ENCODE results near the gene ROPN1.
A peak's percentile ranks its signal among the peaks of the same experiment; 100 is the strongest.
"Not testable (repeated sequence)": the region's sequence is repeated elsewhere in the genome, so short reads cannot be mapped to it uniquely, and the experiment has no call there.

The ROPN1 gene

DNA sequence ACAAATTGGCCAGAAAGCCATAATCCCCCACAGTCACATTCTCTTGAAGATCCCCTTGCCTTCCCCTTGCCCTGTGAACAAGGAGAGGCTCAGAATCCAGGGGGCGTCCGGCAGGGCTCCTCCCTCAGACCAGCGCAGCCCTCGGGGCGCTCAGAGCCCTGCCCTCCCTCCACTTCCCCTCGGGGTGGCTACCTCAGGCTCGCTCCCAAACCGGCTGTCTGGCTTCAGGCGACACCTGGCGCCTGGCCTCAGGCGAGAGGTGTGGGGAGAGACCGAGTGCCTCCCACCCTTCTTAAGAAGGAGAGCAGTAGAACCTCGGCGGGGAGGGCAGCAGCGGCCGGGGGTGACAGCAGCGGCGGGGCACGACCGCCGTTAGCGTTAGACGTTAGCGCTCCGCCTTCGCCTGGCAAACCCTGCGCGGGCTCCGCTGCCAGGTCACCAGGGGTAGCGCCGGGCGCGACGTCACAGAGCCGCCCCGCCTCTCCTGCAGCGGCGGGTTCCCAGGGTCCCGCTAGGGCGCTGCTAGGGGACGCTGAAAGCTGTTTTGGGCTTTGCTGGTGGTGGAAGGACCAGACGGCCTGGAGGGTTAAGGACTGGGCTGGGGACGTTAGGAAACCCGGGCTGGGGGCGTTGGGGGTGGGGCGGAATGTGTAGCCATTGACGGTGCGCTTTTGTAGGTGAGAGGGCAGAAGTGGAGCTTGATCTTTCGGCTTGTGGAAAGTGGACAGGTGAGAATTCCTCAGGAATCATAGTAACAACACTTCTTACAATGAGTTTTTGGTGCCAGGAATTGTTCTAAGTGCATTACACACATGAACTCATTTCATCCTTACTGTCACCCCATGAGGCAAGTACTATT, at the start of gene ROPN1:
TSS of gene ROPN1 (minus strand) at position 395 of the 859 bp plus-strand sequence. CDS start 11,643 bp downstream, outside the sequence.
- DNase-seq (ENCODE audit: low spot score) = not testable (repeated sequence)

DNA sequence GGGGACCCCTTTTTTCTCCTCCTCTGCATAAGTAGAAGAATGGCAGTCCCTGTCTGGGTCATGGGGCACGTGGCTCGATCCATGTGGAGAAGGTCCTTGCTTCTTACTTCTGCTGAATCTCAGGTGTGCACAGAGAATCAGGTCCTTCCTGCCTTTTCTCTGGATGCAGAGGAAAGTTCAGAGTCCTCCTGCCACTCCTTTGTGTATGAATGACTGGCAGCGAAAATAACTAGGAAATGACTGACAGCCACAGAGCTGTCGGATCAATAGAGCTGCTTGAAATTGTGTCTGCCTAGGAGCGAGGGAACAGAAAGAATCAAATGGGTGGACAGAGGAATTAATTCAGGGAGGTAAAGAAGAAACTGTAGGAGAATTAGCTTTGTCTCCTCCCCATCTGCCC, 49.6 kb upstream of the ROPN1 start:
- DNase-seq (ENCODE audit: low spot score) = no peak

DNA sequence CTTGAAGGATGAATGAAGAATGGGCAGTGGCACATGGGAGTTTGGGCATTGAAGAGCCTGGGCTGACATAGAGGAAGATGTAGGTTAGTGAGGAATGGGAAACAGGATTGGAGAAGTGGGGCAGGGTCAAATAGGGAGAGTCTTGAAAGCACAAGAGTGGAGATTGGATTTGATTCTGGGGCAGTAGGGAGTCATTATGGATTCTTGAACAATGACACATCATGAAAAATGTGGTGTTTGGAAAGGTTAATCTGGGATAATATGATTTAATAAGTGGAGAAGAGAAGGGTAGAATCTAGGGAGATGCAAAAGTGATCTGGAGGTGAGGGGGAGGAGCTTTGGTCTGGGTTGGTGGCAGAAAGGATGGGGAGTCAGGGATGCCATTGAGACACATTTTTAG, 45.4 kb upstream of the ROPN1 start:
- DNase-seq (ENCODE audit: low spot score) = no peak

DNA sequence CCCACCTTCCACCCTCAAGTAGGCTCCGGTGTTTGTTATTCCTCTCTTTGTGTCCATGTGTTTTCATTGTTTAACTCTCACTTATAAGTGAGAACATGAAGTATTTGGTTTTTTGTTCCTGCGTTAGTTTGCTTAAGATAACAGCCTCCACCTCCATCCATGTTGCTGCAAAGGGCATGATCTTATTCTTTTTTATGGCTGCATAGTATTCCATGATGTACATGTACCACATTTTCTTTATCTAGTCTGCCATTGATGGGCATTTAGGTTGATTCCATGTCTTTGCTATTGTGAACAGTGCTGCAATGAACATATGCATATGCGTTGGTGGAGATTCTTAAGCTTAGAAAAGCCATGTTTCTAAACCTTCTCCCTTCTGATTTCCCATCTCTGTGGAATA, 44.3 kb upstream of the ROPN1 start:
- DNase-seq (ENCODE audit: low spot score) = not testable (repeated sequence)

DNA sequence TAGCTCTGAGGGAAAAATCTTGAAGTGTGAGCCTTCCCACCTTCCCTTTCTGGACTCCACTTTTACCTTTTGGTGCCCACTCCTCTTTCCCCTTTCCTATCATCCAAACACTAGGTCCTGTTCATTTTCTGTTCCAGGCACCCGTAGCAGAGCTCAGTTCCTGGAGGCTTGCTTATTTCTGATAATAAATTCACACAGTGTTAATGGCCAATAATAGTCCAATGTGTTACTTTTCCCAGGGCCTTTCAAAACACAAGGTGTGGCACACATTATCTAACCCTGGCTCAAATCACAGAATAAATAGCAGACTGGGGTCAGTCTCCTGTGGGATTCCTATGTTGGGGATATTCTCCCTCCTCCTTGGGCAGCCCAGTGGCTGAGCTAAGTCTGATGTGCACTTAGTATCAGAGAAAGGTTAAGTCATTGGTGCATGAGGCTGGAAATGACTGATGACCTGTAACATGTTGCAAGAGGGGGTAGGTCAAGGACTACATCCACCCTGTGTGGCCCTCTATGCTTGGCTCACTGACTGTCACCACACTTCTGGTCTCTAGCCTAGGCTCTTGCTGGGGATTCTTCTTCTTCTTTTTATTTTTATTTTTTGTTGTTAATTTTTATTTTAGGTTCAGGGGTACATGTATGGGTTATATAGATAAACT, 43.7 kb upstream of the ROPN1 start:
- DNase-seq (ENCODE audit: low spot score) = peak; percentile 21

DNA sequence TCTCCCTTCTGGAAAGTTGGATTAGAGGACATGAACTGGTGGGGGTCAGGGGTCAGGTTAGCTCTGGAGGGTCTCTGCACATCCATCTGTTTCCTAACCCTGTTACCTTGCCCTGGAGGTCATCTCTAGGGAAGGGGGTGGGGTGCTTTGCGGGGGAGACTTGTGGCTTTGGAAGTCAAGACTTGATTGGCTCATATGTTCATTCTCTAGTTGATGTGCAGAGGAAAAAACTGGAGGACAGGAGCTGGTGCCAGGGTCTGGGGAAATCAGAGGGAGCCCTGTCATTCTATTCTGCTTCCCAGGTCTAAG, 42.9 kb upstream of the ROPN1 start:
- no peak for DNase-seq (ENCODE audit: low spot score)

DNA sequence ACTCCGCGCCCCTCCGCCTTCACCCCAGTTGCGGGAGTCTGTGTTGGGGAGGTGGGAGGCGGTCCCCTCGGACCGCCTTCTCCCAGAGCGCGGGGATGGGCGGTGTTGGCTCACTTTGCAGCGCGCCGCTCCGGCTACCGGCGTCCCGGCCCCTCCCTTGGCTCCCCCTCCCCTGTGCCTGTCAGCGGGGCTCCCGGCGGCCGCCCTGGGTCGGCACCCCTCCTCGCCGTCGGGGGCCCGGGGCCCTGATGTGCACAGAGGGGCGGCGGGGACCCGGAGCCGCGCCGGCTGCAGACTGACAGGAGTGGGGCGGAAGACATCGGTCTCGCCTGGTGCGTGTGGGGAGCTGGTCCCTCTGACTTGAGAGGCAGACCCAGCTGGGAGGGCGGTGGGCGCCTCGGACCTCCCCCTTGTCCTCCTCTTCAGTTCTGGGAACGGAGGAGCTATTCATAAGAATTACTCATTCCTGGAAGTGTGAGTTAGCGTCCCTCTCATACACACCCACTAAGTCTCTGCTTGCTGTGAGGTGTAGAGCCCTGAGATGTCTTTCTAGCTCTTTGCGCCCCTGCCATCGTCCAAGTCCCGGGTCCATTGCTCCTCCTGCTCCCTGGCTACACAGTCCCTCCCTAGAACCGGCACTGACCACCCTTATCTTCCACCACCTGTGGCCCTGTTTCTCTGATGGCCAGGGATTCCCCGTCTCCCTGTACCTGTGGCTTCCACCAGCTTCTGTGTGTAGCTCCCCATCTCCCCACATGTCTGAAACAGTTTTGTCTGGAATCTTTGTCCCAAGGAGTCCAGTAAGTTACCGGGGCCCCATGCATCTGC, 42.3 kb upstream of the ROPN1 start:
- DNase-seq (ENCODE audit: low spot score) = peak; percentile 15

DNA sequence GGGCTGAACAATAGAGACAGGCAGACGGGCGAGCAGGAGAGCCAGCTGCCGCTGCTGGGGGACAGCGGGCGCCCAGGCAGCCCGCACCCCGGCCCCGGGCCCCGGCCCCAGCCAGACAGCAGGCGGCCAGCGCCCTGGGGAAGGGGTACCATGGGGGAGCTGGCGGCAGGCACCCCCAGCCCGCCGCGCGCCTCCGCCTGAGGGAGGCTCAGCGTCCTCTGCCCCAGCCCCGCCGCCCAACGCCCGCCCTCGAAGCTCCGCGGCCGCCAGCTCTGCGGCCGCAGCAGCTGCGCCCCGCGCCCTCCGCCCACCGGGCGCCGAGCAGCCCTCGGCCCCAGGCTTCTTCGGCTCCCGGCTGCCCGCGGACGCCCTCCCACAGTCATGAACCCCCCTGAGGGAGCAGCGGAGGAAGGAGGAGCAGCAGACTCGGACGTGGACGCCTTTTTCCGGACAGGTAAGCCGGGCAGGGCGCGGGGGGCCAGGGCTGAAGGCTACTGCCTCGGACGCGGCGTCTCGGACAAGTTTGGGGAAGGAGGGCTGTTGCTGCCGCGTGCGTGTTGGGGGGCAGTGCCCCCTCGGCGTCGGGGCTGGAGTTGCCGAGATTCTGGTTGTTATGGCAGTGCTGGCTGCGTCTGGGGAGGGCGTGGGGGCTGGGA, 41.6 kb upstream of the ROPN1 start, which contains the start of gene KALRN:
TSS of gene KALRN (plus strand) at position 10 of the 656 bp plus-strand sequence.
- peak; percentile 22 for DNase-seq (ENCODE audit: low spot score)

DNA sequence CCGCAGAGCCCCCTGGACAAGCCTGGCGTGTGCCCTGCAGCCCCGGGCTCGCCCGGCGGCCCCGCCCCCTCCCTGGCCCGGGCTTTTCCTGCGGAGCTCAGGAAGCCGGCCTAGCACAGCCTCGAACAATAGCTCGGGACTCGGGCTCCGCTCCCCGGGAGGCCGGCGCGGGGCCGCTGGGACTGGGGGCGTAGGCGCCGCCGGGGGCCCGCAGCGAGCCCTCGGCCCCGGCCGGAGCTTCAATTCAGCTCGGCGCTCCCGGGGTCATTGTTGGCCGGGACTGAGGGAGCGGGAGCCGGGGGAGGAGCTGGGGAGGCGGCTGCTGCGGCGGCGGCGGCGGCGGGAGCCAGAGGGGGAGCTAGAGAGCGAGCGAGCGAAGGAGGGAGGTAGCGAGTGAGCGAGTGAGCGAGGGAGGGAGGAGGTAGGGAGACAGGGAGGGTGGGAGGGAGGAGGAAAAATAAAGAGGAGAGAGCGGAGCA, 41.0 kb upstream of the ROPN1 start:
- DNase-seq (ENCODE audit: low spot score) = peak; percentile 94

DNA sequence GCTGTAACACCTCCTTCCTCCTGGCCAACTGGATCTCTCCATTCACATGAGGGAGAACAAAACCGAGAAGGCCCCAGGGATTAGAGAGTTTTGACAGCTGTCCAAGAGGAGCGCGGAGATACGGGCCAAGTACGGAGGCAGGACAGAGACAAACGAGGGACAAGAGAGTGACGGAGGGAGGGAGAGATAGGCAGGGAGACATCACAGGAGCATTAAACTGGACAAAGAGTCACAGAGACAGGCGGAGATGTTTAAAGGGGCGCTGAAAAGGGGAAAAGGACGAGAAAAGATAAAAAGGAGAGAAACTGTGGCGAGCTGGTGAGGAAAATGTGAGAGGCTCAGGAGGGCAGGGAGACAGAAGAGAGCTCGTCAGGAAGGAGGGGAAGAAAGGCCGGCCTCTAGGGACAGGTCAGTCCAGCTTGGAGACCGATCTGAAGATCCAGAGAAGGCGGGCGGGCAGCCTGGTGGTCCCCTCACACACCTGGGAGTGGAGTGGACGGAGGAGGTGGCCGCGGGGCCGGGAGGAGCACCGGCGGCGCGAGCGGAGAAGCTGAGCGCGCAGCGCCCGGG, 40.5 kb upstream of the ROPN1 start:
- DNase-seq (ENCODE audit: low spot score) = peak; percentile 32

DNA sequence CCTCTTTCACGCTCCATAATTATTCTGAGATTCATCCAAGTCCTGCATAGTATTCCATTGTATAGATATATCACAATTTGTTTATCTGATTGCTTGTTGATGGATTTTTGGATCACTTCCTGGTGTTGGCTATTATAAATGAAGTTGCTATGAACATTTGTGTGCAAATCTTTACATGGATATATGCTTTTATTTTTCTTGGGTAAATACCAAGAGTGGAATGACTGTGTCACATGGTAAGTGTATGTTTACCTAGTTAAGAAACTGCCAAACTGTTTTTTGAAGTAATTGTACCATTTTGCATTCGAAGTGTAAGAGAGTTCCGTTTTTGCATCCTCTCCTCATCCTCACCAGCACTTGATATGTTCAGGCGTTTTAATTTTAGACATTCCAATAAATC, 34.6 kb upstream of the ROPN1 start:
- DNase-seq (ENCODE audit: low spot score) = no peak

DNA sequence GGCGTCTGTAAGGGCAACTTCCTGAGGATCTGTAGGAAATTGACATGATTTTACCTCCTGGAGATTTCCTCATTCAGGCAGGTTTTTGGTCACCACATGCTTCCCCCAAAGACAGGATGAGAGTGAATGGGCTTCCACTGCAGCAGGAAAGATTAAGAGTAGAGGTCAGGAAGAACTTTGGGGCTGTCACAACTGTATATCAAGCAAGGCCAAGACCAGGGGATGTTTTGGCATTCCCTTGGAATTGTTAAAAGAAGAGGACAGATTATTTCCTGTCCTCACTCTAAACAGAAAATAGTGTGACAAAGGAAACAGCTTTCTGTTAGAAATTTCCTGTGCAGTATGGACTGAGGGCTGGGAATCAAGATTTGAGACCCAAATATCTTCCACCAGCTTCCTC, 31.6 kb upstream of the ROPN1 start:
- not testable (repeated sequence) for DNase-seq (ENCODE audit: low spot score)

DNA sequence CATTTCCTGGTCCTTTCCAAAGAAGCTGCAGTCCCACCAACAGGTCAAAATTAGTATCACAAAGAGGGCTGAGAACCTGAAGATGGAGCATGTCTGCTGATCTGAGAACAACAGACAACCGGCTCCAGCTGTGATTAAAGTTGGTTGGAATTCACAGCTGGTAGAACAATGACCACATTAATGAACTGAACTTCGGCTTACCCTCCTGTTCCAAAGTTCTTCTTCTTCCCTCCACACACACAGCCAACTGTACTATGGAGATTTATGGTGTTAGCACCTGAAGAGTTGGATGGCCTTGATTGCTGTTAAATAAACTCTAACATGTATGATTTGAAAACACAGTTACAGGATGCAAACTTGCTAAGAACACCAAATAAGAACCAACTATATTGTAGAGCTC, 27.4 kb upstream of the ROPN1 start:
- no peak for DNase-seq (ENCODE audit: low spot score)

DNA sequence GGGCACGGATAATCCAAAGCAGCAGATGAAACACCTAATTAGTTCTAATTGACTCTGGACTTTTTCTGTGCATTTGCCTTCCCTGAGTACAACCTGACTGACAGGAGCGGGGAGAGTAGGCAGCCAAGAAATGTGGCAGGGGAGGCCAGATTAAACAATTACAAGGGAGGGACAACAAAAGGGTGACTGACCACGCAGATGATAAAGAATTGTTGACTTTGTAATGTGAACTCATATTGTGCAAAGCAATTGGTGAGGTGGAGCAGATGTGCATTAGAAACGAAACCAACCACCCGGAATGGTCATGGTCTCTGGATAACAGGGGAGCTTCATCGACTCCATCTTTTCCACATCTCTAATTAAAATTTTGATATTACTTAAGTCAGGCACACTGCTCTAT, 25.6 kb upstream of the ROPN1 start:
- DNase-seq (ENCODE audit: low spot score) = not testable (repeated sequence)

DNA sequence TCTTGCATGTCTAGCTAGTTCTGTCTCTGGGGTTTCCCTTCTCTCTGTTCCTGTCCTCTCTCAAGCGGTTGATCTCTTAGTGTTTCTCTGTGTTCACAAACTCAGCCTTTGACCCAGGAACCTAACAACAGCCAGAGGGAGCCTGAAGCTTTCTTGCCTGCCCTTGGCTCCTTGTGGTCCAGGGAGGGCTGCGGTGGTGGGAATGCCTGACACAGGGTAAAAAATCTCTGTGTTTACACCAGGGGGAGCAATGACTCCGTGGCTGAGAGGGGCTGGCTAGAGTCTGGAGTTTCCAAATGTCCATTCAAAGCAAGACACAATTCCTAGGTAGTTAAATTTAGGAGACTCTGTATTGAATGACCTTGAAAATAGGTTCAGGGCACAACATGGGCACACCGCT, 24.6 kb upstream of the ROPN1 start:
- not testable (repeated sequence) for DNase-seq (ENCODE audit: low spot score)

DNA sequence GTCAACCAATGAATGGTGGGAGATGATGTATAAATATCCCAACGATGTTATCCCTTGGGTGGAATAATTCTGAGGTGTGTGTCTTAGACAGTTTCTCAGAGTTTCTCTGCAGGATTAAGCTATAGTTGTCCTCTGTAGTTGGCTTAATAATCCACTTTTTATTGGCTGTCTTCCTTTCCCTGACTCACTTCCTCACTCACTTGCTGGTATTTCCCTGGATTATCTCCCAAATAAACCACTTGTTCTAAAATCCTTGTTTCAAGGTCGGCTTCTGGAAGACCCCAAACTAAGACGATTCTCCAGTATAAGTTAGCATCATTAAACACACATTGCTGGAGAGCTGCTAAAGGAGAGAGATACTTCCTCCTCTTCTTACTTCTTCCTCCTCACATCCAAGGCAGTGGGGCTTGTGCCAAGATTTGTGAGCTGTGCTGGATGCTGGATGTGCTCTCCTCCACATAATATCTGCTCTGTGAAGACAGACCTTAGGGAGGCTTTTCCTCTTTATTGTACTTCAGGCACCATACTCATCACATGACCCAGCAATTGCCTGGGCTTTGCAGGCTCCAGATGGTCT, 22.5 kb upstream of the ROPN1 start:
- DNase-seq (ENCODE audit: low spot score) = no peak

DNA sequence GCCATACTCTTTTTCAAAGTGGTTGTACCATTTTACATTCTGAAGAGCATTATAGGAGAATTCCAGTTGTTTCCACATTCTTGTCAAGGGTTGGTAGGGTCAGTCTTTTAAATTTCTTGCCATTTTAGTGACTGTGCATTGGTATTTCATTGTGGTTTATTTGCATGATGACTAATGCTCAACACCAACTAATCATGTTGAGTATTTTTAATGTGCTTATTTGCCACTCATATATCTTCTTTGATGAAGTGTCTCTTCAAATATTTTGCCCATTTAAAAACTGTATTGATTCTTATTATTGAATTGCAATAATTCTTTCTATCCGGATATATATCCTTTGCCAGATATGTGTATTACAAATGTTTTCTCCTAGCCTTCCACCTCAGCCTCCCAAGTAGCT, 16.4 kb upstream of the ROPN1 start:
- not testable (repeated sequence) for DNase-seq (ENCODE audit: low spot score)

DNA sequence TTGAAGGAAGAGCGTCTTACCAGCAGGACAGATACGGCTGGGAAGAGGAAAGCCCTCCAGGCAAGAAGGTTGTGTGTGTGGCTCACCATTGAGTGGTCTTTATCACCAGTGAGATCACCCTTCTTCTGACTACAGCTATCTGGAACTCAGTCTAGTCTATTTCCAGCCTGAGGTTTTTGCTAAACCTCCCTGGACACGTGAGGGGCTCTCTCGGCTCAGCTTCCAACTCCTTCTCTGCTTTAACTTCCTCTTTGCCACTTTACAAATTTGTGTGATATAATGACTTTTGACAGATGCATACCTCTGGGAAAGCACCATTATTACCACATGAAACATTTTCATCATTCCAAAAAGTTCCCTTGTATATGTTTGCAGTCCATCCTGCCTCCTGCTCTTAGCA, 15.3 kb upstream of the ROPN1 start:
- DNase-seq (ENCODE audit: low spot score) = no peak

DNA sequence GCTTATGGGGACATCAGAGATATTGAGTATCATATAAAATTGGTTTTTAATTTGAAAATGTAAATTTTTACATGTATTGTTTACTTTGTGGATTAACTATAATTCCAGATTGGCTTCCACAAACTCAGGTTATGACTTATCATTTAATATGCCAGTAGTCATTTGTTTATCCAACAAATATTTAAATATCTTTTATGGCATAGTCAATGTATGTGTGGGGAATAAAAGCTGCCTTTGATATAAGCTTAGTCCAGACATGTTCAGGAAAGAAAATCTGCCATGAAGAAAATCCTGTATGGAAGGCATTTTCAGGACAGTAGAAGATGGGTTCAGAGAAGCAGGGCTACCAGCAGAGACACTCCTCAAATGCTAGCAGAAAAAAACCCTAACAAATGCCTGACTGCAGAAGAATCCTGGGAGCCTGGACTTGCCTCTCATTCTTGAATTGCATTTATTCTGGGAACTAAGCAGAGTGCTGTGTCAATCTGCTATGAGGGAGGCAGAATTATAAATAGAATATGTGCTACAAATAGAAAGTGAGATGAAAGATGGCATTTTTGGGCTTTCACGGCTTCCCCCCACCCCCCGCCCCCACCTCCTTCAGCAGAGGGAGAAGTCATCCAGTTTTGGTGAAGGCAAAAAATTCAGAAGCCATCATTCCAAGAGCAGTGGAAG, 10.6 kb upstream of the ROPN1 start:
- DNase-seq (ENCODE audit: low spot score) = not testable (repeated sequence)

DNA sequence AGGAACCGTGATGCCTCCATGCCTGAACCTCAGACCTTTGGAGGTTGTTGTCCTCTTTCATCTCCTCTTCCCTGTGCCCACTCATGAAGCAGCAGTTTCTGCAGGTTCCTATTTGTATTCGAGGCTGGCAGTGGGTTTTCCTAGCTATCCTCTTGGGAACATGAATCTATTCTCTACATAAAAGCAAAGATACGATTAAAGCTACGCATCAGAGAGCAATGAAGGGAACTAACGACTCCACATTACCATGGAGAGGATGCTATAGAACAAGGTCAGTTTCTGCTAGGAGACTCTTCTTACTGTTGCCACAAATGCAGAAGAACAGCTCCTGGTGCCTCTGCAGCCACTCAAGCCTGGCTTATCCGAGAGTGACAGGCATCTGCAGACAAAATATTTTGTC, 9.4 kb upstream of the ROPN1 start:
- DNase-seq (ENCODE audit: low spot score) = not testable (repeated sequence)

DNA sequence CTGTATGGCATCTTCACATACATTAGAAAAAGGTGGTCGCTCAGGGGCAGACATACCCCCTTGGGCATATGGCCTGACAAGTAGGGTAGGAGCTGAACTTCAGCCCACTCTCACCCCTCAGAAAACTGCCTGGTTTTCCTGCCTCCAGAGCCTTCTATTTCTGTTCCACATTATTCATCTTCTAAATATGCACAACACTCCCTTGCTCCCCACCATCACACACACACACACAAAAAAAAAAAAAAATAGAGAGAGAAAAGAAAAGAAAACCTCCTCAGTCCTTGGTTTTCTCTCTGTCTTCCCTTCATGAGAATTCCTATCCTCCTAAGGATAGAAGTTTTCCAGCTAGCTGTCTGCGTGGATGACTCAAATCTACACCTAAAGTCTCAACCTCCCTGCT, 5.6 kb upstream of the ROPN1 start:
- no peak for DNase-seq (ENCODE audit: low spot score)

Data from HuH-7.5 (cell line).